ENCODE results near the gene TRAK2. TPM values are rescaled to one million over a fixed set of nuclear protein-coding genes. Genes with fewer than 3 reads are reported as not detected.

The TRAK2 gene
- total and polyA plus RNA-seq, 2 donors (not counting 3 experiments of a cell fraction or from before 2014, with no cell fraction given) = 9.7 to 35.7 TPM

- no peak overlapping the region for H3K4me3 ChIP-seq (replicated peaks in 1 of 3; ENCODE audit: insufficient read depth in 1 of 3, low read depth in 1 of 3, low read length in 3 of 3)
- no peaks in the 10 kb centered on the region for H3K27me3 ChIP-seq (ENCODE audit: control insufficient read depth in 2 of 2, insufficient read depth in 2 of 2, low read length in 2 of 2)
- H3K4me2 ChIP-seq (ENCODE audit: insufficient read depth, low read length) = no peak overlapping the region
- peaks cover 0 to 6% of the 10 kb centered on the region in 2 experiments for H3K36me3 ChIP-seq (ENCODE audit: control insufficient read depth in 2 of 2, extremely low read depth in 1 of 2, insufficient read depth in 2 of 2, low read length in 2 of 2)
- no peak overlapping the region for H3K9ac ChIP-seq (replicated peaks; ENCODE audit: extremely low read depth, insufficient read depth, low read length)
- H3K27ac ChIP-seq (ENCODE audit: insufficient read depth, low read depth, low read length) = no peak overlapping the region
- no peaks in the 10 kb centered on the region for H4K20me1 ChIP-seq (replicated peaks; ENCODE audit: control insufficient read depth, extremely low read depth, insufficient read depth, low read length)
- dilution Hi-C loops (cut with MboI; ENCODE audit: extremely low pct_ligation_motif_present, low sequenced_read_pairs) = no loop called here
- H3K4me1 ChIP-seq (ENCODE audit: control insufficient read depth, extremely low read depth, insufficient read depth, low read length) = peaks cover 8% of the 10 kb centered on the region
- ChIA-PET CTCF (no interaction called here), POLR2A (no interaction called here)
- intact Hi-C loops (cut with micrococcal nuclease) = loop anchor here (1.0 kb wide), 1 partner anchor 47 kb away; the partner anchor contains the start of genes STRADB and TRAK2
- H3K9me1 ChIP-seq (replicated peaks; ENCODE audit: control insufficient read depth, extremely low read depth, insufficient read depth, low read length) = no peaks in the 10 kb centered on the region
- no peaks in the 10 kb centered on the region for H3K9me3 ChIP-seq (replicated peaks; ENCODE audit: control insufficient read depth, insufficient read depth, low read length)
- TF ChIP-seq EZH2 (IDR thresholded peaks at IDR 0.05; ENCODE audit: borderline replicate concordance, low read depth, low read length, severe bottlenecking) (no peak), GATA2 (IDR thresholded peaks at IDR 0.05; ENCODE audit: insufficient read depth, insufficient read length, low read depth, low read length) (no peak), FOS (IDR thresholded peaks at IDR 0.05; ENCODE audit: borderline replicate concordance, insufficient read depth, low read length) (no peak), JUN (IDR thresholded peaks at IDR 0.05; ENCODE audit: borderline replicate concordance, insufficient read depth, insufficient read length, low read depth) (no peak)
- no TSS peak for BruUV-seq (replicated peaks)
- FAIRE-seq (no peak), DNase-seq (ENCODE audit: low read depth, low spot score) (peak; percentile 66)
- H3K79me2 ChIP-seq (ENCODE audit: control insufficient read depth, insufficient read depth, low read length) = peaks cover 2% of the 10 kb centered on the region
- H2AFZ ChIP-seq (ENCODE audit: low read depth, low read length) = no peak overlapping the region
These were observed 47.4 kb downstream of the TRAK2 start for GRCh38 chr2:201403880-201404279.

GRCh38 chr2:201402651-201403562 lies 48.4 kb downstream of the TRAK2 start:
- Histone ChIP-seq H3K36me3 (ENCODE audit: control insufficient read depth in 2 of 2, extremely low read depth in 1 of 2, insufficient read depth in 2 of 2, low read length in 2 of 2) (peaks cover 0 to 10% of the 10 kb centered on the region in 2 experiments), H3K9me1 (replicated peaks; ENCODE audit: control insufficient read depth, extremely low read depth, insufficient read depth, low read length) (no peaks in the 10 kb centered on the region), H3K4me1 (ENCODE audit: control insufficient read depth, extremely low read depth, insufficient read depth, low read length) (peaks cover 8% of the 10 kb centered on the region), H4K20me1 (replicated peaks; ENCODE audit: control insufficient read depth, extremely low read depth, insufficient read depth, low read length) (no peaks in the 10 kb centered on the region), H3K9me3 (replicated peaks; ENCODE audit: control insufficient read depth, insufficient read depth, low read length) (no peaks in the 10 kb centered on the region), H3K4me3 (replicated peaks in 1 of 3; ENCODE audit: insufficient read depth in 1 of 3, low read depth in 1 of 3, low read length in 3 of 3) (no peak overlapping the region), H3K27me3 (ENCODE audit: control insufficient read depth in 2 of 2, insufficient read depth in 2 of 2, low read length in 2 of 2) (no peaks in the 10 kb centered on the region), H3K79me2 (ENCODE audit: control insufficient read depth, insufficient read depth, low read length) (peaks cover 2% of the 10 kb centered on the region), H3K4me2 (ENCODE audit: insufficient read depth, low read length) (no peak overlapping the region), H3K27ac (ENCODE audit: insufficient read depth, low read depth, low read length) (no peak overlapping the region), H3K9ac (replicated peaks; ENCODE audit: extremely low read depth, insufficient read depth, low read length) (no peak overlapping the region), H2AFZ (ENCODE audit: low read depth, low read length) (no peak overlapping the region)
- BruUV-seq (replicated peaks) = no TSS peak
- intact Hi-C loops (cut with micrococcal nuclease) = loop anchor here (1.0 kb wide), 1 partner anchor 48 kb away; the partner anchor contains the start of genes STRADB and TRAK2
- dilution Hi-C loops (cut with MboI; ENCODE audit: extremely low pct_ligation_motif_present, low sequenced_read_pairs) = no loop called here
- CTCF ChIA-PET = interaction anchor here (1.1 kb wide), 1 partner anchor 20 kb away, joined by 3 read pairs; no protein-coding TSS in a partner anchor
- DNase-seq (ENCODE audit: low read depth, low spot score) (no peak), FAIRE-seq (no peak)
- POLR2A ChIA-PET = no interaction called here
- no peak for TF ChIP-seq POLR2AphosphoS5 (IDR thresholded peaks at IDR 0.05; ENCODE audit: insufficient read depth, low read depth, low read length)
- no peak for TF ChIP-seq MYC (IDR thresholded peaks at IDR 0.05; ENCODE audit: low read depth, low read length)
- no peak for TF ChIP-seq EZH2 (IDR thresholded peaks at IDR 0.05; ENCODE audit: borderline replicate concordance, low read depth, low read length, severe bottlenecking)
- no peak for TF ChIP-seq MAX (IDR thresholded peaks at IDR 0.05; ENCODE audit: insufficient read depth, insufficient read length)
- no peak for TF ChIP-seq GATA2 (IDR thresholded peaks at IDR 0.05; ENCODE audit: insufficient read depth, insufficient read length, low read depth, low read length)
- TF ChIP-seq FOS (IDR thresholded peaks at IDR 0.05; ENCODE audit: borderline replicate concordance, insufficient read depth, low read length) = no peak
- no peak for TF ChIP-seq POLR2A (IDR thresholded peaks at IDR 0.05; ENCODE audit: low read depth, low read length)
- no peak for TF ChIP-seq JUN (IDR thresholded peaks at IDR 0.05; ENCODE audit: borderline replicate concordance, insufficient read depth, insufficient read length, low read depth)
- no peak for TF ChIP-seq CTCF (IDR thresholded peaks at IDR 0.05; ENCODE audit: extremely low read depth in 1 of 2, insufficient read depth in 1 of 2, low read depth in 1 of 2, low read length in 2 of 2)

Data from endothelial cell of umbilical vein (primary cell).